ENCODE results near the gene TUBA1C. TPM values are rescaled to one million over a fixed set of nuclear protein-coding genes. Genes with fewer than 3 reads are reported as not detected.

The TUBA1C gene
- total and polyA plus RNA-seq, 2 of the 8 experiments (the other 6 are each of a cell fraction or from before 2014, with no cell fraction given), result 504 to 3,101 TPM

DNA sequence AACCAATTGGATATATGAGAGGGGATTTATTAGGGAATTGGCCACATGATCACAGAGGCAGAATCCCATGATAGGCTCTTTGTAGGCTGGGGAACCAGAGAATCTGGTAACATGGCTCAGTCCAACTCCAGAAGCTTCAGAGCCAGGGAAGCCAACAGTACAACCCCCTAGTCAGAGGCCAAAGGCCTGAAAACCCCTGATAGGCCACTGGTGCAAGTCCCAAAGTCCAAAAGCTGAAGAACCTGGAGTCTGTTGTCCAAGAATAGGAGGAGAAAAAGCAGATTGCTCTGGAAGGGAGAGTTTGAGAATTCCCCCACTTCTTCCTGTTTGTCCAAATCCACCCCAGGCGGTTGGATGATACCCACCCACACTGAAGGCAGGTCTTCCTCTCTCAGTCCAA, 49.9 kb downstream of the TUBA1C start:
- Histone ChIP-seq H2AFZ (ENCODE audit: low read length) (no peak overlapping the region; the same call in 1 of the 2 replicates), H2BK12ac (ENCODE audit: low read depth, low read length) (no peak overlapping the region), H3K36me3 (ENCODE audit: control insufficient read depth in 2 of 4, insufficient read depth in 4 of 4, low read length in 3 of 4) (no peaks in the 10 kb centered on the region), H4K91ac (replicated peaks; ENCODE audit: insufficient read length, low read length) (no peak overlapping the region), H3K14ac (ENCODE audit: insufficient read length) (no peak overlapping the region), H4K5ac (ENCODE audit: insufficient read length, low read depth, low read length) (no peak overlapping the region), H3K27me3 (replicated peaks in 1 of 4; ENCODE audit: control insufficient read depth in 3 of 4, extremely low read depth in 1 of 4, insufficient read depth in 3 of 4, low read length in 3 of 4) (0 out of 7 replicates have a peak, but pooled peaks cover 0 to 2% (median 0%) of the 10 kb centered on the region in 4 experiments), H3K9ac (replicated peaks in 1 of 4; ENCODE audit: extremely low read depth in 1 of 4, low read depth in 3 of 4, low read length in 3 of 4) (no peak overlapping the region), H2AK5ac (ENCODE audit: low read depth, low read length) (no peak overlapping the region), H3K79me2 (ENCODE audit: control insufficient read depth in 1 of 2, insufficient read depth in 2 of 2, low read length in 2 of 2) (no peaks in the 10 kb centered on the region), H3K4me1 (replicated peaks in 1 of 4; ENCODE audit: control insufficient read depth in 3 of 4, insufficient read depth in 4 of 4, low read length in 3 of 4) (no peaks in the 10 kb centered on the region), H3K4me3 (ENCODE audit: extremely low read depth in 1 of 4, insufficient read depth in 2 of 4, low read depth in 3 of 4, low read length in 4 of 4) (no peak overlapping the region), H2BK20ac (ENCODE audit: low read length) (no peak overlapping the region), H4K20me1 (replicated peaks in 1 of 2; ENCODE audit: control insufficient read depth in 1 of 2, insufficient read depth in 2 of 2, low read length in 2 of 2) (no peaks in the 10 kb centered on the region), H2BK120ac (replicated peaks; ENCODE audit: low read depth, low read length) (no peak overlapping the region), H4K8ac (ENCODE audit: extremely low read depth, insufficient read depth, low read length) (no peak overlapping the region), H2BK5ac (ENCODE audit: low read depth, low read length) (no peak overlapping the region), H3K4ac (replicated peaks; ENCODE audit: insufficient read length, low read depth, low read length) (no peak overlapping the region), H3K23ac (ENCODE audit: insufficient read length) (no peak overlapping the region), H3K4me2 (ENCODE audit: insufficient read depth in 1 of 2, low read depth in 2 of 2, low read length in 2 of 2) (no peak overlapping the region), H3K79me1 (ENCODE audit: low read depth, low read length) (no peaks in the 10 kb centered on the region), H2BK15ac (ENCODE audit: low read length) (no peak overlapping the region), H3K27ac (ENCODE audit: low read depth, low read length) (no peak overlapping the region), H3K18ac (ENCODE audit: extremely low read depth, low read length) (no peak overlapping the region), H3K23me2 (ENCODE audit: low read depth, low read length) (no peaks in the 10 kb centered on the region), H3K56ac (replicated peaks; ENCODE audit: insufficient read length, low read depth, low read length) (no peak overlapping the region), H3K9me3 (ENCODE audit: insufficient read depth in 2 of 2, low read depth in 1 of 2, low read length in 1 of 2) (no peaks in the 10 kb centered on the region)
- FAIRE-seq (no peak), DNase-seq (ENCODE audit: low read depth in 1 of 2, low spot score in 2 of 2) (no peak)
- ChIA-PET CTCF (ENCODE audit: partially characterized antibody) (interaction anchor here (1.3 kb wide), 1 partner anchor 27 kb away, joined by 4 read pairs; no protein-coding TSS in a partner anchor), POLR2A (ENCODE audit: partially characterized antibody) (no interaction called here)
- 50% methylated on average over 1 of the region's 1 CpG; no CpG with 5 or more reads in 1 of the 2 experiments for WGBS, 2 experiments (ENCODE audit: extremely low coverage in 1 of 2, insufficient coverage in 1 of 2, insufficient read length in 1 of 2, insufficient replicate concordance in 2 of 2, low coverage in 1 of 2, low lambda C conversion rate in 2 of 2, missing lambda C conversion rate in 1 of 2)
- no peak for TF ChIP-seq CREB1 (IDR thresholded peaks at IDR 0.05)
- no peak for TF ChIP-seq YY1 (IDR thresholded peaks at IDR 0.05; ENCODE audit: low read depth, low read length)
- TF ChIP-seq MAFK (IDR thresholded peaks at IDR 0.05; ENCODE audit: low read depth, low read length), result no peak
- TF ChIP-seq TBP (IDR thresholded peaks at IDR 0.05; ENCODE audit: low read depth, low read length), result no peak
- TF ChIP-seq NANOG (IDR thresholded peaks at IDR 0.05; ENCODE audit: insufficient read depth, low read depth, low read length, poor library complexity, severe bottlenecking), result no peak
- TF ChIP-seq RAD21 (IDR thresholded peaks at IDR 0.05 in 1 of 2, conservative IDR thresholded peaks at IDR 0.05 in 1 of 2; ENCODE audit: low read depth in 2 of 2, low read length in 2 of 2), result no peak
- TF ChIP-seq RFX5 (IDR thresholded peaks at IDR 0.05; ENCODE audit: borderline replicate concordance, low read depth, low read length), result no peak
- TF ChIP-seq, protein P1, sequence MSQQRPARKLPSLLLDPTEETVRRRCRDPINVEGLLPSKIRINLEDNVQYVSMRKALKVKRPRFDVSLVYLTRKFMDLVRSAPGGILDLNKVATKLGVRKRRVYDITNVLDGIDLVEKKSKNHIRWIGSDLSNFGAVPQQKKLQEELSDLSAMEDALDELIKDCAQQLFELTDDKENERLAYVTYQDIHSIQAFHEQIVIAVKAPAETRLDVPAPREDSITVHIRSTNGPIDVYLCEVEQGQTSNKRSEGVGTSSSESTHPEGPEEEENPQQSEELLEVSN (IDR thresholded peaks at IDR 0.05), result no peak
- TF ChIP-seq JUND (IDR thresholded peaks at IDR 0.05; ENCODE audit: low read length), result no peak

Data from H1 (cell line).